Astrocyte (in vitro differentiated cells and primary cell): Measurements from ENCODE around the gene ABCC3. TPM values are rescaled to one million over a fixed set of nuclear protein-coding genes. Genes with fewer than 3 reads are reported as not detected.
A peak's percentile ranks its signal among the peaks of the same experiment; 100 is the strongest.

Source experiments
- DNase-seq: peaks from one replicate; pipeline ENCODE4 v3.0.0-alpha.2; 2010; ENCODE audit warnings: low read depth
- FAIRE-seq: peaks from 2 replicates; lab custom pipeline; 2011; peaks lifted over from hg19 to GRCh38; lab: Jason Lieb, UNC
- H2AFZ ChIP-seq: 2 replicates; pipeline ENCODE4 v1.6.0; 2012; ENCODE audit warnings: low read depth, low read length, inconsistent platforms
- H3K27ac ChIP-seq: 2 replicates; pipeline ENCODE4 v1.5.1; 2011; ENCODE audit warnings: low read depth, low read length, inconsistent platforms
- H3K27me3 ChIP-seq: 2 replicates; pipeline ENCODE4 v1.6.0; 2011; ENCODE audit warnings: low read length, inconsistent platforms; ENCODE audit not compliant: insufficient read depth
- H3K36me3 ChIP-seq: 2 replicates; pipeline ENCODE4 v1.5.1; 2011; ENCODE audit warnings: low read length, inconsistent platforms; ENCODE audit not compliant: insufficient read depth
- H3K4me1 ChIP-seq: 2 replicates; pipeline ENCODE4 v1.5.1; 2011; ENCODE audit warnings: low read length, inconsistent platforms; ENCODE audit not compliant: insufficient read depth
- H3K4me2 ChIP-seq: 2 replicates; pipeline ENCODE4 v1.6.0; 2012; ENCODE audit warnings: low read length, inconsistent platforms
- H3K4me3 ChIP-seq: 2 replicates; pipeline ENCODE4 v1.5.1; 2011; ENCODE audit warnings: low read depth, mild to moderate bottlenecking, low read length, inconsistent platforms; ENCODE audit not compliant: insufficient read depth
- H3K79me2 ChIP-seq: 2 replicates; pipeline ENCODE4 v1.6.0; 2012; ENCODE audit warnings: mild to moderate bottlenecking, low read length, inconsistent platforms; ENCODE audit not compliant: insufficient read depth
- H3K9ac ChIP-seq: 2 replicates; pipeline ENCODE4 v1.6.0; 2012; ENCODE audit warnings: mild to moderate bottlenecking, low read length, inconsistent platforms
- H3K9me3 ChIP-seq: 2 replicates; pipeline ENCODE4 v1.5.1; 2012; ENCODE audit warnings: low read depth, mild to moderate bottlenecking, low read length, inconsistent platforms; ENCODE audit not compliant: insufficient read depth
- H4K20me1 ChIP-seq: 2 replicates; pipeline ENCODE4 v1.6.0; 2012; ENCODE audit warnings: low read length, inconsistent platforms; ENCODE audit not compliant: insufficient read depth
- H3K27ac Mint-ChIP-seq: one replicate; pipeline ENCODE4 v1.8.0; 2021; ENCODE audit warnings: mild to moderate bottlenecking, mixed read lengths; ENCODE audit not compliant: unreplicated experiment
- H3K27me3 Mint-ChIP-seq: one replicate; pipeline ENCODE4 v1.8.0; 2021; ENCODE audit warnings: low read depth, mixed read lengths; ENCODE audit not compliant: unreplicated experiment
- H3K36me3 Mint-ChIP-seq: one replicate; pipeline ENCODE4 v1.8.0; 2021; ENCODE audit warnings: low read depth, mixed read lengths; ENCODE audit not compliant: unreplicated experiment
- H3K4me1 Mint-ChIP-seq: one replicate; pipeline ENCODE4 v1.8.0; 2021; ENCODE audit warnings: low read depth, mixed read lengths; ENCODE audit not compliant: unreplicated experiment
- H3K4me3 Mint-ChIP-seq: one replicate; pipeline ENCODE4 v1.8.0; 2021; ENCODE audit warnings: mild to moderate bottlenecking, moderate library complexity, mixed read lengths; ENCODE audit not compliant: unreplicated experiment
- H3K9me3 Mint-ChIP-seq: one replicate; pipeline ENCODE4 v1.8.0; 2021; ENCODE audit warnings: mild to moderate bottlenecking, mixed read lengths; ENCODE audit not compliant: unreplicated experiment
- EZH2 ChIP-seq: IDR thresholded peaks from 2 replicates; pipeline ENCODE4 v1.6.1; 2012; ENCODE audit warnings: mild to moderate bottlenecking, low read length, inconsistent platforms; ENCODE audit not compliant: insufficient read depth
- total RNA-seq: library from RNA; stranded (reverse); gene quantifications from 2 replicates; pipeline ENCODE4 v1.2.1, GENCODE V29; 2021
- TF ChIP-seq, protein P1 (sequence below): IDR thresholded peaks from 2 replicates; pipeline ENCODE4 v1.5.1; 2011; ENCODE audit warnings: low read depth, mild to moderate bottlenecking, inconsistent platforms, low read length, moderate library complexity; ENCODE audit not compliant: insufficient read depth

Gene ABCC3
- total RNA-seq, 1 donor from 2014 or later: 0.41 TPM

- no peaks in the 10 kb centered on the region for H3K36me3 Mint-ChIP-seq
- DNase-seq (no peak), FAIRE-seq (no peak)
- no peak overlapping the region for H3K27ac ChIP-seq
- no peak overlapping the region for H3K4me2 ChIP-seq
- peaks cover 27% of the 10 kb centered on the region for H3K4me1 Mint-ChIP-seq
- H4K20me1 ChIP-seq: no peaks in the 10 kb centered on the region
- no peak for TF ChIP-seq EZH2
- TF ChIP-seq, protein P1, sequence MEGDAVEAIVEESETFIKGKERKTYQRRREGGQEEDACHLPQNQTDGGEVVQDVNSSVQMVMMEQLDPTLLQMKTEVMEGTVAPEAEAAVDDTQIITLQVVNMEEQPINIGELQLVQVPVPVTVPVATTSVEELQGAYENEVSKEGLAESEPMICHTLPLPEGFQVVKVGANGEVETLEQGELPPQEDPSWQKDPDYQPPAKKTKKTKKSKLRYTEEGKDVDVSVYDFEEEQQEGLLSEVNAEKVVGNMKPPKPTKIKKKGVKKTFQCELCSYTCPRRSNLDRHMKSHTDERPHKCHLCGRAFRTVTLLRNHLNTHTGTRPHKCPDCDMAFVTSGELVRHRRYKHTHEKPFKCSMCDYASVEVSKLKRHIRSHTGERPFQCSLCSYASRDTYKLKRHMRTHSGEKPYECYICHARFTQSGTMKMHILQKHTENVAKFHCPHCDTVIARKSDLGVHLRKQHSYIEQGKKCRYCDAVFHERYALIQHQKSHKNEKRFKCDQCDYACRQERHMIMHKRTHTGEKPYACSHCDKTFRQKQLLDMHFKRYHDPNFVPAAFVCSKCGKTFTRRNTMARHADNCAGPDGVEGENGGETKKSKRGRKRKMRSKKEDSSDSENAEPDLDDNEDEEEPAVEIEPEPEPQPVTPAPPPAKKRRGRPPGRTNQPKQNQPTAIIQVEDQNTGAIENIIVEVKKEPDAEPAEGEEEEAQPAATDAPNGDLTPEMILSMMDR: no peak
- H3K4me3 Mint-ChIP-seq: no peak overlapping the region
- no peaks in the 10 kb centered on the region for H3K9me3 ChIP-seq
- H3K27me3 Mint-ChIP-seq: peaks cover 15% of the 10 kb centered on the region
- H3K79me2 ChIP-seq: no peaks in the 10 kb centered on the region
- H3K27ac Mint-ChIP-seq: no peak overlapping the region
- H3K4me3 ChIP-seq: no peak overlapping the region
- no peaks in the 10 kb centered on the region for H3K27me3 ChIP-seq
- H3K9me3 Mint-ChIP-seq: no peaks in the 10 kb centered on the region
- H3K4me1 ChIP-seq: peaks cover 32% of the 10 kb centered on the region
- no peaks in the 10 kb centered on the region for H3K36me3 ChIP-seq
- H3K9ac ChIP-seq: no peak overlapping the region
- H2AFZ ChIP-seq: no peak overlapping the region
Observed at GRCh38 chr17:50685334-50685665, 50.6 kb downstream of the ABCC3 start.

- peaks cover 12% of the 10 kb centered on the region for H3K27me3 Mint-ChIP-seq
- H3K27me3 ChIP-seq: no peaks in the 10 kb centered on the region
- TF ChIP-seq, protein P1: no peak
- TF ChIP-seq EZH2: no peak
- DNase-seq (no peak), FAIRE-seq (no peak)
- H3K9ac ChIP-seq: no peak overlapping the region
- H3K4me1 Mint-ChIP-seq: peaks cover 27% of the 10 kb centered on the region
- H3K27ac Mint-ChIP-seq: no peak overlapping the region
- peak overlapping the region; percentile 24 for H2AFZ ChIP-seq
- H3K9me3 ChIP-seq: no peaks in the 10 kb centered on the region
- no peak overlapping the region for H3K4me3 Mint-ChIP-seq
- H3K36me3 Mint-ChIP-seq: no peaks in the 10 kb centered on the region
- peak overlapping the region; percentile 71 for H3K4me2 ChIP-seq
- H3K36me3 ChIP-seq: no peaks in the 10 kb centered on the region
- H3K27ac ChIP-seq: peak overlapping the region; percentile 5
- H3K79me2 ChIP-seq: no peaks in the 10 kb centered on the region
- peaks cover 36% of the 10 kb centered on the region for H3K4me1 ChIP-seq
- no peaks in the 10 kb centered on the region for H3K9me3 Mint-ChIP-seq
- H3K4me3 ChIP-seq: no peak overlapping the region
- no peaks in the 10 kb centered on the region for H4K20me1 ChIP-seq
Observed at GRCh38 chr17:50685691-50686493, 51.2 kb downstream of the ABCC3 start.
